ENCODE results near the gene TMEM186. TPM values are rescaled to one million over a fixed set of nuclear protein-coding genes. Genes with fewer than 3 reads are reported as not detected.

The TMEM186 gene
- polyA plus RNA-seq, 1 of the 3 experiments (the other 2 are of a cell fraction), result 13.2 TPM

DNA sequence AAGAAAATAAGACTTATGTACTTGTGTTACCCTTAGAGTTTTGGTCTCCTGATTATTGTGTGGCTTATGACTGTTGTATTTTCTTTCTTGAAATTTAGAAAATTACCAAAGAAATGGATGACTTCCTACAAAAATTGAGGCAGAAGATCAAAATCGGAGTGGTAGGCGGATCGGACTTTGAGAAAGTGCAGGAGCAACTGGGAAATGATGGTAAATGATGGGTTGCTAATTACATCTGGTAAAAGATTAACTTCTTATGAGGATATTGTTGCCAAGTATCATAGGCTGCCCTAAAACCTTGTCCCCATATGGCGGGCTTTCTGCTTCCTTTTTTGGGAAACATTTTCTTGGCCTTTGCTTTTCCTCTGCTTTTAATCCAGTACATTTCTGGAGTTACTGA is 4.3 kb upstream of the TMEM186 start:
- H3K9me2 ChIP-seq, result no peaks in the 10 kb centered on the region
- no peaks in the 10 kb centered on the region for H3K9me3 ChIP-seq
- no peak overlapping the region for H3K9ac ChIP-seq
- H3K79me2 ChIP-seq (ENCODE audit: insufficient read depth), result peaks cover 98% of the 10 kb centered on the region
- 95% methylated on average over 4 of the region's 4 CpGs for WGBS (ENCODE audit: low lambda C conversion rate)
- H3K27me3 ChIP-seq (ENCODE audit: insufficient read depth), result no peaks in the 10 kb centered on the region
- H3K36me3 ChIP-seq (replicated peaks in 1 of 2; ENCODE audit: control insufficient read depth in 1 of 2, insufficient read depth in 2 of 2, low read length in 1 of 2), result peaks cover 42 to 69% of the 10 kb centered on the region in 2 experiments
- CTCF ChIA-PET, result interaction anchor here (0.6 to 1.6 kb wide), 3 partner anchors 9 to 63 kb away, joined by 4 to 6 read pairs (median 4); no protein-coding TSS in a partner anchor
- H3K27ac ChIP-seq (ENCODE audit: low read depth in 2 of 2, low read length in 1 of 2), result no peak overlapping the region
- no peak overlapping the region for H3K4me2 ChIP-seq
- TF ChIP-seq YY1 (IDR thresholded peaks at IDR 0.05; ENCODE audit: low read depth) (no peak), CTCF (IDR thresholded peaks at IDR 0.05) (no peak), FOXJ3 (CRISPR knock-in tag; IDR thresholded peaks at IDR 0.05) (no peak), EZH2phosphoT487 (IDR thresholded peaks at IDR 0.05; ENCODE audit: borderline replicate concordance, low read depth) (no peak), RAD21 (IDR thresholded peaks at IDR 0.05; ENCODE audit: low read length) (no peak), RXRA (IDR thresholded peaks at IDR 0.05; ENCODE audit: borderline replicate concordance, low read depth) (no peak), IRF3 (IDR thresholded peaks at IDR 0.05; ENCODE audit: low read depth, low read length) (no peak), EP300 (IDR thresholded peaks at IDR 0.05; ENCODE audit: borderline replicate concordance in 1 of 2, low read depth in 1 of 2, low read length in 1 of 2) (no peak), ELF1 (IDR thresholded peaks at IDR 0.05) (no peak)
- TF ChIP-seq, protein P1, sequence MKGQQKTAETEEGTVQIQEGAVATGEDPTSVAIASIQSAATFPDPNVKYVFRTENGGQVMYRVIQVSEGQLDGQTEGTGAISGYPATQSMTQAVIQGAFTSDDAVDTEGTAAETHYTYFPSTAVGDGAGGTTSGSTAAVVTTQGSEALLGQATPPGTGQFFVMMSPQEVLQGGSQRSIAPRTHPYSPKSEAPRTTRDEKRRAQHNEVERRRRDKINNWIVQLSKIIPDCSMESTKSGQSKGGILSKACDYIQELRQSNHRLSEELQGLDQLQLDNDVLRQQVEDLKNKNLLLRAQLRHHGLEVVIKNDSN (IDR thresholded peaks at IDR 0.05; ENCODE audit: borderline replicate concordance, low read depth), result no peak
- TF ChIP-seq, protein P2, sequence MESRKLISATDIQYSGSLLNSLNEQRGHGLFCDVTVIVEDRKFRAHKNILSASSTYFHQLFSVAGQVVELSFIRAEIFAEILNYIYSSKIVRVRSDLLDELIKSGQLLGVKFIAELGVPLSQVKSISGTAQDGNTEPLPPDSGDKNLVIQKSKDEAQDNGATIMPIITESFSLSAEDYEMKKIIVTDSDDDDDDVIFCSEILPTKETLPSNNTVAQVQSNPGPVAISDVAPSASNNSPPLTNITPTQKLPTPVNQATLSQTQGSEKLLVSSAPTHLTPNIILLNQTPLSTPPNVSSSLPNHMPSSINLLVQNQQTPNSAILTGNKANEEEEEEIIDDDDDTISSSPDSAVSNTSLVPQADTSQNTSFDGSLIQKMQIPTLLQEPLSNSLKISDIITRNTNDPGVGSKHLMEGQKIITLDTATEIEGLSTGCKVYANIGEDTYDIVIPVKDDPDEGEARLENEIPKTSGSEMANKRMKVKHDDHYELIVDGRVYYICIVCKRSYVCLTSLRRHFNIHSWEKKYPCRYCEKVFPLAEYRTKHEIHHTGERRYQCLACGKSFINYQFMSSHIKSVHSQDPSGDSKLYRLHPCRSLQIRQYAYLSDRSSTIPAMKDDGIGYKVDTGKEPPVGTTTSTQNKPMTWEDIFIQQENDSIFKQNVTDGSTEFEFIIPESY (IDR thresholded peaks at IDR 0.05; ENCODE audit: borderline replicate concordance, low read depth), result no peak
- no peak overlapping the region for H3K4me3 ChIP-seq (ENCODE audit: low read depth in 2 of 2, low read length in 1 of 2)
- no peak for DNase-seq
- H3F3A ChIP-seq (replicated peaks; ENCODE audit: insufficient read depth), result no peaks in the 10 kb centered on the region
- POLR2A ChIA-PET, result interaction anchor here (1.3 kb wide), 1 partner anchor 9 kb away, joined by 3 read pairs; no protein-coding TSS in a partner anchor
- H2AFZ ChIP-seq (ENCODE audit: low read depth), result no peak overlapping the region
- peaks cover 55% of the 10 kb centered on the region for H4K20me1 ChIP-seq (ENCODE audit: insufficient read depth)
- H3K4me1 ChIP-seq (ENCODE audit: control insufficient read depth in 1 of 2, insufficient read depth in 2 of 2, low read depth in 1 of 2, low read length in 1 of 2), result peaks cover 0 to 22% of the 10 kb centered on the region in 2 experiments
